Mammary epithelial cell (primary cell): ENCODE measurements around the gene TSHZ3.

Experiments
- EZH2 ChIP-seq: IDR thresholded peaks from 2 replicates; pipeline ENCODE4 v1.6.1; 2012; ENCODE audit warnings: low read length, inconsistent platforms, borderline replicate concordance
- TF ChIP-seq, protein P1 (sequence below), 2 donors: IDR thresholded peaks in 1 of 2; conservative IDR thresholded peaks in 1 of 2; 2 replicates each; pipeline ENCODE4 v1.5.1; 2011 to 2012; ENCODE audit warnings: inconsistent platforms in 2 of 2, low read length in 2 of 2, mild to moderate bottlenecking in 2 of 2, control low read depth in 1 of 2, low read depth in 1 of 2; ENCODE audit not compliant: insufficient read depth in 1 of 2; ENCODE audit errors: extremely low read depth in 1 of 2

DNA sequence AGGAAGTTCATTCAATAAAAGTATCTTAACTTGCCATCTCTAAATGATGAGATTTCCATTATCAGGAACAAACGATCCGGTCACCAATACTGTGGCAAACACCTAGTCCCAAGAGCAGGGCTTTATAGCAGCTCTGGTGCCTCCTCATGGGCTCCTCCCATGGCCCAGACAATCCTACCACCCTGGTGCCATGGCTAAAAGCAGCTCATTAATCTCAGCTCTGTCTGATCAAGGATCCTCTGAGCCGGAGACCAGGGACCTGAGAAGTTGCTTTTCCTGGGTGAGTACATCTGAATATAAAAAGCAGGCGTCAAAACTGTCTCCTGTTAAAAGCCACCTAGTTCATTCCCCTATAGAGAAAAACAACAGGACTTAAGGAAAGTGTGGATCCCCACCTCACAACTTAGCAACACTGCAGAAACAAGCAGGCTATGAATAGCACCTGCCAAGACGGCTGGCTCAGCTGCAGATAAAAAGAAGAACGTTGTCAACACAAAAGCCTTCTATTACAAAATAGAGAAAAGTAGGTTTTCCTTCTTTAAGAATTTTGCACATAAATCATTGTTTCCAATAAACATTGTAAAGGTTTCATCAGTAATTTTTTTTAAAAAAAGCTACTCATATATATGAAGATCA is 30.3 kb downstream of the TSHZ3 start:
- TF ChIP-seq, protein P1, sequence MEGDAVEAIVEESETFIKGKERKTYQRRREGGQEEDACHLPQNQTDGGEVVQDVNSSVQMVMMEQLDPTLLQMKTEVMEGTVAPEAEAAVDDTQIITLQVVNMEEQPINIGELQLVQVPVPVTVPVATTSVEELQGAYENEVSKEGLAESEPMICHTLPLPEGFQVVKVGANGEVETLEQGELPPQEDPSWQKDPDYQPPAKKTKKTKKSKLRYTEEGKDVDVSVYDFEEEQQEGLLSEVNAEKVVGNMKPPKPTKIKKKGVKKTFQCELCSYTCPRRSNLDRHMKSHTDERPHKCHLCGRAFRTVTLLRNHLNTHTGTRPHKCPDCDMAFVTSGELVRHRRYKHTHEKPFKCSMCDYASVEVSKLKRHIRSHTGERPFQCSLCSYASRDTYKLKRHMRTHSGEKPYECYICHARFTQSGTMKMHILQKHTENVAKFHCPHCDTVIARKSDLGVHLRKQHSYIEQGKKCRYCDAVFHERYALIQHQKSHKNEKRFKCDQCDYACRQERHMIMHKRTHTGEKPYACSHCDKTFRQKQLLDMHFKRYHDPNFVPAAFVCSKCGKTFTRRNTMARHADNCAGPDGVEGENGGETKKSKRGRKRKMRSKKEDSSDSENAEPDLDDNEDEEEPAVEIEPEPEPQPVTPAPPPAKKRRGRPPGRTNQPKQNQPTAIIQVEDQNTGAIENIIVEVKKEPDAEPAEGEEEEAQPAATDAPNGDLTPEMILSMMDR (conservative IDR thresholded peaks at IDR 0.05 in 1 of 2, IDR thresholded peaks at IDR 0.05 in 1 of 2; ENCODE audit: extremely low read depth in 1 of 2, insufficient read depth in 1 of 2, low read depth in 1 of 2, low read length in 2 of 2), result no peak
- no peak for TF ChIP-seq EZH2
